Uterus (tissue), 4 donors: ENCODE measurements around the gene SPRY4. TPM values are rescaled to one million over a fixed set of nuclear protein-coding genes. Genes with fewer than 3 reads are reported as not detected.
A peak's percentile ranks its signal among the peaks of the same experiment; 100 is the strongest.
"Not testable (repeated sequence)": the region's sequence is repeated elsewhere in the genome, so short reads cannot be mapped to it uniquely, and the experiment has no call there.

Experiments
- DNase-seq, 2 donors: peaks; one replicate each; pipeline ENCODE4 v3.0.0-alpha.2; 2019 to 2020
- H3K27ac ChIP-seq, 2 donors: fragments of 200-600 bp; sonication (generic); 1 replicate in 1 of 2; 2 replicates in 1 of 2; pipeline ENCODE4 v1.5.1; 2016 to 2018
- H3K27me3 ChIP-seq, 2 donors: fragments of 200-600 bp; sonication (generic); one replicate each; pipeline ENCODE4 v1.5.1; 2018 to 2019; ENCODE audit warnings: control low read depth in 1 of 2
- H3K36me3 ChIP-seq, 2 donors: fragments of 200-600 bp; sonication (generic); one replicate each; pipeline ENCODE4 v1.5.1; 2019; ENCODE audit warnings: control low read depth in 1 of 2
- H3K4me1 ChIP-seq, 2 donors: fragments of 200-600 bp; sonication (generic); one replicate each; pipeline ENCODE4 v1.5.1; 2018 to 2019; ENCODE audit warnings: control low read depth in 1 of 2
- H3K4me3 ChIP-seq, 2 donors: fragments of 200-600 bp; sonication (generic); 1 replicate in 1 of 2; 2 replicates in 1 of 2; pipeline ENCODE4 v1.5.1; 2018 to 2019; ENCODE audit warnings: mild to moderate bottlenecking in 1 of 2
- H3K9me3 ChIP-seq, 2 donors: fragments of 200-600 bp; sonication (generic); one replicate each; pipeline ENCODE4 v1.5.1; 2019; ENCODE audit warnings: control low read depth in 1 of 2
- POLR2A ChIP-seq, 2 donors: fragments of 450-650 bp; IDR thresholded peaks; one replicate each; pipeline ENCODE4 v1.6.1; 2016; ENCODE audit warnings: antibody characterized with exemption in 2 of 2, mild to moderate bottlenecking in 1 of 2, moderate library complexity in 1 of 2
- intact Hi-C: fragments of 100-400 bp; cut with DNase I; formaldehyde crosslinking; loops from one replicate; pipeline ENCODE4 v1.15.1; 2023; ENCODE audit warnings: low total_unique reads
- total RNA-seq, 4 donors: library from RNA; depleted of rRNA in 3 of 4; stranded (reverse); fragments of >200 nt in 3 of 4; gene quantifications; one replicate each; pipeline versions ENCODE4 v1.1.0 to v1.2.4, GENCODE V29; 2014 to 2023
- TF ChIP-seq, protein P1 (sequence below), 4 experiments: fragments of 200-600 bp in 2 of 4; fragments of 450-650 bp in 2 of 4; sonication (generic) in 2 of 4; IDR thresholded peaks; one replicate each; pipeline ENCODE4 v1.5.1; 2016 to 2019; ENCODE audit warnings: antibody characterized with exemption in 4 of 4, mild to moderate bottlenecking in 2 of 4, moderate library complexity in 1 of 4
- donor health status: DM: yes; HTN: yes; CAD: no.

The SPRY4 gene
- total RNA-seq, 4 donors from 2014 or later, result 3.1 to 14.3 (median 12.1) TPM

GRCh38 chr5:142363619-142363963, 38.8 kb upstream of the SPRY4 start:
- intact Hi-C loops, result no loop called here
- DNase-seq, result no peak
- H3K4me3 ChIP-seq, result no peak overlapping the region

DNA sequence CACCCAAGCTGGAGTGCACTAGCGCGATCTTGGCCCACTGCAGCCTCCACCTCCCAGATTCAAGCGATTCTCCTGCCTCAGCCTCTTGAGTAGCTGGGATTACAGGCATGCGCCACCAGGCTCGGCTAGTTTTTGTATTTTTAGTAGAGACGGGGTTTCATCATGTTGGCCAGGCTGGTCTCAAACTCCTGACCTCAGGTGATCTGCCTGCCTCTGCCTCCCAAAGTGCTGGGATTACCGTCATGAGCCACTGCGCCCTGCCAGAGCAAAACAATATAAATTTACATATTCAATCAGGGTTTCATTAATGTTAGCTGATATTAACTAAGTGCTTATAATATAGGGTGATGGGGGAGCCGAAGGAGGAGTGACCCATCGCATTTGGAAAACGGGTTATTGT, 37.4 kb upstream of the SPRY4 start:
- H3K27me3 ChIP-seq, H3K4me1 ChIP-seq, intact Hi-C loops, H3K9me3 ChIP-seq, H3K36me3 ChIP-seq, DNase-seq, H3K4me3 ChIP-seq: not testable (repeated sequence)
- H3K27ac ChIP-seq, result peak overlapping the region; percentile 76 to 79

More at GRCh38 chr5:142363619-142363963, 38.8 kb upstream of the SPRY4 start:
- Histone ChIP-seq H3K27ac (peak overlapping the region; percentile 76 to 79), H3K36me3 (no peaks in the 10 kb centered on the region), H3K27me3 (no peaks in the 10 kb centered on the region), H3K4me1 (no peaks in the 10 kb centered on the region), H3K9me3 (no peaks in the 10 kb centered on the region)
- TF ChIP-seq, protein P1, sequence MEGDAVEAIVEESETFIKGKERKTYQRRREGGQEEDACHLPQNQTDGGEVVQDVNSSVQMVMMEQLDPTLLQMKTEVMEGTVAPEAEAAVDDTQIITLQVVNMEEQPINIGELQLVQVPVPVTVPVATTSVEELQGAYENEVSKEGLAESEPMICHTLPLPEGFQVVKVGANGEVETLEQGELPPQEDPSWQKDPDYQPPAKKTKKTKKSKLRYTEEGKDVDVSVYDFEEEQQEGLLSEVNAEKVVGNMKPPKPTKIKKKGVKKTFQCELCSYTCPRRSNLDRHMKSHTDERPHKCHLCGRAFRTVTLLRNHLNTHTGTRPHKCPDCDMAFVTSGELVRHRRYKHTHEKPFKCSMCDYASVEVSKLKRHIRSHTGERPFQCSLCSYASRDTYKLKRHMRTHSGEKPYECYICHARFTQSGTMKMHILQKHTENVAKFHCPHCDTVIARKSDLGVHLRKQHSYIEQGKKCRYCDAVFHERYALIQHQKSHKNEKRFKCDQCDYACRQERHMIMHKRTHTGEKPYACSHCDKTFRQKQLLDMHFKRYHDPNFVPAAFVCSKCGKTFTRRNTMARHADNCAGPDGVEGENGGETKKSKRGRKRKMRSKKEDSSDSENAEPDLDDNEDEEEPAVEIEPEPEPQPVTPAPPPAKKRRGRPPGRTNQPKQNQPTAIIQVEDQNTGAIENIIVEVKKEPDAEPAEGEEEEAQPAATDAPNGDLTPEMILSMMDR (IDR thresholded peaks at IDR 0.05), result no peak
- TF ChIP-seq POLR2A (IDR thresholded peaks at IDR 0.05), result no peak

DNA sequence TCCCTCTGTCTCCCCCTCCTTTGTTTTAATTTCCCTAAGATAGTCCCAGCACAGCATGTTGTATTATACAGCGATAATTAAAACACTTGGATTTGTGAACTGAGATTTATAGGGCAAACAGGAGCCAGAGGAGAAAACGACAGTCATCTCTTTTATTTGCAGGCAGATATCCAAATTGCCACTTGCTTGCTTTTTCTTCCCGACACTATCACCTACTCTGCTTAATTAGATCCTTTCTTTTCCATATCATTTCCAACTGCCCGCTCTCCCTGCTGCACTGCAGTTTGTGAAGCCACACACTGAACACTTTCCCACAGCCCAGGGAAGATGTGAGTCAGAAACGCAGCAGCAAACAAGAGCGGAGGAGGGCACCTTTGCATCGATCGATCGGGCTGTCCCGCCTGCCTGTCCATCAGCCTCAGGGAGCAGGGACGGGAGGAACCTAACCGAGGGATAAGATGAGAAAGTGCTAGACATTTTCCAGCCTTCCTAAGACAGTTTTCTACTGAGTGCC, 35.8 kb upstream of the SPRY4 start:
- Histone ChIP-seq H3K9me3 (no peaks in the 10 kb centered on the region), H3K27ac (no peak overlapping the region), H3K27me3 (no peaks in the 10 kb centered on the region), H3K4me3 (no peak overlapping the region), H3K4me1 (no peaks in the 10 kb centered on the region), H3K36me3 (no peaks in the 10 kb centered on the region)
- intact Hi-C loops, result no loop called here
- TF ChIP-seq, protein P1 (IDR thresholded peaks at IDR 0.05), result no peak
- no peak for TF ChIP-seq POLR2A (IDR thresholded peaks at IDR 0.05)
- no peak for DNase-seq

DNA sequence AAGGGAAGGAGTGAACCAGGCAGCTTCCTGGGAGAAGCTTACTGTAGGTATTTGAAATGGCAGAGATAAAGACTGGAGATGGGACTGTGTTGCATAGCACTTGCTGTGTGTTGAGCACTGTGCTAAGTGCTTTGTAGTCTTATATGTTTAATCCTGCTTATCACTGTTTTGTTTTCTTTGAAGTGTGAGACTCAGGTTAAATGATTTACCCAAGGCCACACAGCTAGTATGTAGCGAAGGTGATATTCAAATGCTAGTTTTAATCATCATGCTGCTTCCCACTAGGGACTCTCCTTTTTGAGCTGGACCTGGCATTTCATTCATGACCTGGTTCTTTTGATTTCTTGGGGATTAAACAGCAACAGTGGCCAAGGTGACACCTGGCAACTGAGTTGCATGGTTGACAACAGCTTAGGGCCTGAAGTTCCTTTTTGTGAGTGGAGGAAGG, 35.3 kb upstream of the SPRY4 start:
- H3K27ac ChIP-seq, result no peak overlapping the region
- intact Hi-C loops, result no loop called here
- no peaks in the 10 kb centered on the region for H3K36me3 ChIP-seq
- no peak overlapping the region for H3K4me3 ChIP-seq
- no peaks in the 10 kb centered on the region for H3K4me1 ChIP-seq
- no peaks in the 10 kb centered on the region for H3K27me3 ChIP-seq
- no peak for DNase-seq
- H3K9me3 ChIP-seq, result no peaks in the 10 kb centered on the region
- TF ChIP-seq, protein P1 (IDR thresholded peaks at IDR 0.05), result no peak
- no peak for TF ChIP-seq POLR2A (IDR thresholded peaks at IDR 0.05)

DNA sequence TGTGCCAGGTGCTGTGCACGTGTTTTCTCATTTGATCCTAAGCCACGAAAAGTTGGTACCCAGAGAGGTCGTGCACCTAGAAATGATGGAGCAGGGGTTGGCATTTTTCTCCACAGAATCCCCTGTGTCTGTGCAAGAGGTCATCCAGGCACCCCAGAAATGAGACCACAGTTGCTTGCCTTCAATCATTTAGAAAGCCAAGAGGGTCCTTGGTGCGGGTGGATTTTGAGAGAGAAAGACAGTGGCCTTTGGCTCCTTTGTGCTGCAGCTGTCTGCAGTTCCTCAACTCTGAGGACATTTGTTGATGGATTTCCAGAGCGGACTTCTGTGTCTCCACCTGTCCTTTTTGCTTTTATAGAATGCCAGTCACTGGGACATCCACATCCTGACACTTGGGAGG, 33.8 kb upstream of the SPRY4 start:
- Histone ChIP-seq H3K27me3 (no peaks in the 10 kb centered on the region), H3K4me3 (no peak overlapping the region), H3K9me3 (no peaks in the 10 kb centered on the region), H3K36me3 (no peaks in the 10 kb centered on the region), H3K27ac (no peak overlapping the region), H3K4me1 (no peaks in the 10 kb centered on the region)
- intact Hi-C loops, result no loop called here
- DNase-seq, result no peak
- TF ChIP-seq, protein P1 (IDR thresholded peaks at IDR 0.05), result no peak
- no peak for TF ChIP-seq POLR2A (IDR thresholded peaks at IDR 0.05)

GRCh38 chr5:142358121-142358520, 33.3 kb upstream of the SPRY4 start:
- intact Hi-C loops, result no loop called here
- no peak for DNase-seq
- Histone ChIP-seq H3K4me3 (no peak overlapping the region), H3K4me1 (no peaks in the 10 kb centered on the region), H3K27me3 (no peaks in the 10 kb centered on the region), H3K9me3 (no peaks in the 10 kb centered on the region), H3K27ac (peak overlapping the region in 1 of 2 donors; percentile 95), H3K36me3 (no peaks in the 10 kb centered on the region)
- TF ChIP-seq, protein P1 (IDR thresholded peaks at IDR 0.05), result no peak
- TF ChIP-seq POLR2A (IDR thresholded peaks at IDR 0.05), result no peak
